HG03521 (cell line): Measurements from ENCODE around the gene SLC38A2.
"Not testable (repeated sequence)": the region's sequence is repeated elsewhere in the genome, so short reads cannot be mapped to it uniquely, and the experiment has no call there.

Experiments used
- ATAC-seq: cut with Tn5 transposase; IDR thresholded peaks from one replicate; pipeline ENCODE4 v1.9.1; 2021; ENCODE audit warnings: mild to moderate bottlenecking, moderate library complexity; ENCODE audit not compliant: unreplicated experiment

SLC38A2 gene

DNA sequence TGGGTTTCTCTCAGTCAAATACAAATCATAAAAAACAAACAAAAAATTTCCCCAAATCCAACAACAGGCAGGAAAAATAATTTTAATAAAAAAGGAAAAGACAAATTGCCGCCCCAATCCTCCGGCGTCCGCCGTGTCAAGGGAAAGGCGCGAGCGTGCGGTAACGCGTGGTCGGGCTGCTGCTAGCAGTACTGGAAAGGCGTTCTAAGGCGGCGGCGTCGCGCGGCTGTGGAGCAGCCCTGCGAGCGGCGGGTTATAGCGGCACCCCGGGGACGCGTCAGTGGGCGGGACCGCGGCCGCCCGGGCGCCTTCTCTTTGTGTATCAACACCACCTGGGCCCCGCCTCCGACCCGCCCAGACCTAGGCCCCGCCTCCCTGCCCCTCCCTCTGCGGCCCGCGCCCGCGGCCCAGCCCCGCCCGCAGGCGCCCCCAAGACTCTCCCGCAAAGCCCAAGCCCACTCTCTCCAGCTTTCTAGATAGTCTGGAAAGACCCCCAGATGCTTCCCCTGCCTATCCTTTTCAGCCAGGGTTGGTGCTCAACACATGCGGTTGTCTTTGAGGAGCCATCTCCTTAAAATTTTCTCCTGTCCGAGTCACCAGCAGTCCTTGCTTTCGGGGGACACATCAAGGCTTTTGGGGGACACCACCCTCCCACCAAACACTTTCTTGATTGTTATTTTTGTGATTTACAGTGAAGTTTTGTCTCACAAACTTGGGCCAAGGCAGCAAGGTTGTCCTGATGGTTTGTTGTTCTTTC is at the start of gene SLC38A2:
SLC38A2 (minus strand) TSS at position 230 of the 757 bp plus-strand sequence. CDS start 1,480 bp downstream, outside the sequence.
- ATAC-seq = peak; percentile 82

GRCh38 chr12:46419675-46420074 is 47.1 kb upstream of the SLC38A2 start:
- no peak for ATAC-seq

- ATAC-seq = no peak
These were observed 43.0 kb upstream of the SLC38A2 start for GRCh38 chr12:46415552-46415951.

DNA sequence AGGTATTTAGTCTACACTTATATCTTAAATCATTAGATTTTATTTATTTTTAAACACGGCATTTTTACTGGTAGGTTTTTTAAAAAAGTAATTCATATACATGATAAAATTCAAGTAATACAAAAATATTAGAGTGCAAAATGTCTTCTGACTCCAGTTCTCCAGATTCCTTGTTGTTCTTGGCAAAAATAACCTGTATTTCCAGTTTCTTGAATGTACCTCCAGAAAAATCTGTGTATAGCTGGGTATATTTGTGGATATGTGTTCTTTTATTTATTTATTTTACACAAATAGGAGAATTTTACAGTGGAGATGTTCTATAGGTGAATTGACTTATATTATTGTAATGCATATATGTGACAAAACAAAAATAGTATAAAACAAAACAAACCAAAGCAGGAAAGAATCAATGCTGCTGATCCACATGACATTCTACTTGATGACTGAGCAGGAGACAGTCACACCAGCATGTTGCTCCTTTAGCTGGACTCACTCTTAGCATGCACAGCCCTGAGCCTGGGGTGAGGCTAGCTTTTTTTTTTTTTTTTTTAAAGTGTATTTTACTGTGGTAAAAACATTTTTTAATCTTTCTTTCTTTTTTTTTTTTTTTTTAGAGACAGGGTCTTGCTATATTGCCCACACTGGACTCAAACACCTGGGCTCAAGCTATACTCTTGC is 42.2 kb upstream of the SLC38A2 start:
- ATAC-seq = no peak

DNA sequence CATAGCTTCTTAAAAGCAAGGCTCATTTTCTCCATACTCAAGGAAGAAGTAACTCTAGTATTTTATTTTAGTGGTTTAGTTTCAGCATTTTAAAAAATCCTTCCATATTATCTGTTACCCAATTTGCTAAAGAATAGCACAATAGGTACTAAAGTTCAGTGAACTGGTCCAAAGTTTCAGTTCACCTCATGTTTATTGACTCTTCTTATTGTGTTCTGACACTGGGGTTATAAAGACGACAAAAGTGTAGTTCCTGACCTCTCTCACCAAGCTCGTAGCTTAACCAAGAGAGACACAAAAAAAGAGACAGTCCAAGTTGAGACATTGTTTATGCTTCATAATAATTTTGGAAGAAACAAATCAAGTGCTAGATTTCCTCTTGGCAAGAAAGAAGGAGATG is 40.8 kb upstream of the SLC38A2 start:
- no peak for ATAC-seq

- no peak for ATAC-seq
These were observed 40.3 kb upstream of the SLC38A2 start for GRCh38 chr12:46412857-46413256.

GRCh38 chr12:46410495-46410894 is 37.9 kb upstream of the SLC38A2 start:
- no peak for ATAC-seq

DNA sequence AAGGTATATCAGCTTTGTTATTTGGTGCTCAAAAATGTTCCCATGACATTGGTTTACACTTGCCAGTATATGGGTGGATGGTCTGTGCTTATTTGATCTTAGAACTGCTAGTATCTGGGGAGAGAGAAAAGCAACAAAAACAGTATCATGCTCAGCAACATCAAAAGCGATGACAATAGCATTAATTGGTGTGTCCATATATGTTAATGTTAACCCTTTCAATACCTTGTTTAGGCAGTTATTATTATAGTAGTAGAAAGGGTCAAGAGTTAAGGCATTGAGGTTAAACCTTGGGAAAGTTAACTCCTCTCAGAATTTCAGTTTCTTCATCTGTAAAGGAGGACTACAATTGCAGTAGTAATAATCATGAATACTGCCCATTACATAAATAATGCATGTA is 37.4 kb upstream of the SLC38A2 start:
- ATAC-seq = no peak

- no peak for ATAC-seq
These were observed 36.8 kb upstream of the SLC38A2 start for GRCh38 chr12:46409342-46409741.

DNA sequence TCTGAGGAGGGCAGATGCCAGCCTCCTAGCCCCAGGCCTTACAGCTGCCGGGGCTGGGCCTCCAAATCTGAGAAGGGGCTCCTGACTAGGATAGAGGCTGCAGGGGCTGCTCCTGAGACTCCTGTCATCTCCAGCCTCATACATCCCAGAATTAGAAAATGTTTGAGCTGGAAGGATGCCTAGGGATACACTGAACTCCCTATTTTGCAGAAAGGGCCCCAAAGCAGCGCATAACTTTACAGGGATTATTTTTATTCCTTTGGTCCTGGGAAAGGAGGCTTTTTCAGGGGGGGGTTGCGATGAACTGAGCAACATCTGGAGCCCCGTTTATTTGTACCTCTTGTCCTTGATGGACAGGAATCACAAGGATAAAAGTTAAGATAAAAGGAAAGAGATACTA is 35.9 kb upstream of the SLC38A2 start:
- no peak for ATAC-seq

- no peak for ATAC-seq
These were observed 34.8 kb upstream of the SLC38A2 start for GRCh38 chr12:46407361-46407760.

GRCh38 chr12:46406352-46407027 is 33.9 kb upstream of the SLC38A2 start:
- no peak for ATAC-seq

DNA sequence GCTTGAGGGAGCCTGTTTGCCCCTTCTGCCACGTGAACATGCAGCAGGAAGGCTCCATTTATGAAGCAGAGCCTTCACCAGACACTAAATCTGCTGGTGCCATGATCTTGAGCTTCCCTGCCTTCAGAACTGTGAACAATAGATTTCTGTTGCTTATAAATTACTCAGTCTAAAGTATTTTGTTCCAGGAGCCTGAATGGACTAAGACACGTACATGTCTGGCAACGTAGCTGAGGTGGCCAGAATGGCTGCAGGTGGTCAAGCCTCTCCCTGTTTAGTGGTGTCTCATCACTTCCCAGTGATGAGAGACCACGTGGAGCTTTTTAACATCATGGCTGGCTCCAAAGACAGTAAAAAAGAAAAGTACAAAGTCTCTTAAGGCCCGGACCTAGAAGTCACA is 32.2 kb upstream of the SLC38A2 start:
- ATAC-seq = no peak

DNA sequence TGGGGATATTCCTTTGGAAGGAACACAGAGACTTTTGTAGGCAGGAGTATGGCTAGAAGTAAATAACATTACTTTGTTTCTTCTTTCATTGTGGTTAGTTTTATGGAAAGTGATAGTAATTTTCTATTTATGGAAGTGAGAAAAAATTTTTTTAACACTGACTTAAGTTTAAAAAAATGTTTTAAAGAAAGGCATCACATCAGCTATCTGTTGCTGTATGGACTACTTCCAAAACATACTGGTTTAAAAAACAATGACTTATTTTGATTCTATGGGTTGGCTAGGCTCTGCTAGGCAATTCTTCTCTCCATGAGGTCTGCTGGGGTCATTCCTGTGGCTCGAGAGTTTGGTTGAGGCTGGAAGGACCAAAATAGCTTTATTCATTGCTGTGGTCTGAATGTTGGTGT is 31.7 kb upstream of the SLC38A2 start:
- no peak for ATAC-seq

DNA sequence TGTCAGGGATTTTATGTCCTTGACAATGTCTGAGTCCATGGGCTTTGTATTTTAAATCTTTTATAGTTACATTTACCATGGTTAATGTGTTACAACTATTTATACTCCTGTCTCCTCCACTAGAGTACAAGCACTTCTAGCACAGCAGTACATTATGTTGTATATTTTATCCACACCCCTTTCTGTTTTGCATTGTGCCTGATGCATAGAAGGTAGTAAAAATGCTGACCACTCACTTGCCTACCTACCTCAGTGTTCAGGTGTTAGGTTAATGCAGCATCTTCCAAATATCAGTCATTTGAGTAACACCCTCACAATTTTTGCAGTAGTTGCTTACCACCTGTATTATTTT is 31.1 kb upstream of the SLC38A2 start:
- no peak for ATAC-seq

- no peak for ATAC-seq
These were observed 30.6 kb upstream of the SLC38A2 start for GRCh38 chr12:46402941-46403718.

DNA sequence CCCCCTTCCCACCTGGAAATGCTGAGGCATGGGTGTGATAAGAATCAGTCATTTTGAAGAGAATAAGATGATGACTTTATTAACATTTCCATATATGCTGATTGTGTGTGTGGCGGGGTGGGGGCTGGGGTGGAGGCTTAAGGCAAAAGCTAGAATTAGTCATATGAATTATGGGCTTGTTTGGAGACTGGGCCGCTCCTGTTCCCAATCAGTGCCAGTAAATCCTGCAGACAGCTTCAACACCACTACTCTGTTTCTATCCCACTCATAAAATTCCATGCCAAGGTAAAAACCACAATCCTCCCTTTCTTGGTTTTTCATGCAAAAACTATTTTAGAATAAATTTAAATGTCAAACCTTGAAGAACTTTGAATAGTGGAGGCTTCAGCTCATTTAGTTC is 29.9 kb upstream of the SLC38A2 start:
- ATAC-seq = no peak

GRCh38 chr12:46401662-46402061 is 29.1 kb upstream of the SLC38A2 start:
- no peak for ATAC-seq

DNA sequence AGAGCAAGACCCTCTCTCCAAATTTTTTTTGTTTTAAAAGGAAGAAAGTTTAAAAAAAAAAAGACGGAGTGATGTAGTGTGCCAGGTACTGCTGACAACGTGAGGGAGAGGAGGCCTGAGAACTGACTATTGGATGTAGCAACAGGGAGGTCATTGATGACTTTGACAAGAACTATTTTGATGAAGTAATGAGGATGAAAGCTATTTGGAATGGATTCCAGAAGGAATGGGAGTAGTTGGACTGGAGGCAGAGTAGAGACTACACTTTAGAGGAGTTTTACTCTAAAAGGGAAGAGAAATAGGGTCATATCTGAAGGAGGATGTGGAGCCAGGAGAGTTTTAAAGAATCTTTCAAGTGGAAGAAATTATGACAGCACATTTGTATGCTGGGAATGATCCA is 27.8 kb upstream of the SLC38A2 start:
- ATAC-seq = no peak

- ATAC-seq = not testable (repeated sequence)
These were observed 27.1 kb upstream of the SLC38A2 start for GRCh38 chr12:46399461-46400248.
